ENCODE results near the gene SPAM1. TPM values are rescaled to one million over a fixed set of nuclear protein-coding genes. Genes with fewer than 3 reads are reported as not detected.

SPAM1 gene
- total RNA-seq, 4 donors from 2014 or later, result not detected

GRCh38 chr7:123948136-123948535, 23.1 kb downstream of the SPAM1 start:
- H3K27ac ChIP-seq, result no peak overlapping the region
- no peaks in the 10 kb centered on the region for H3K9me3 ChIP-seq
- intact Hi-C loops (cut with DNase I), result no loop called here
- H3K4me1 ChIP-seq, result no peaks in the 10 kb centered on the region
- no peak for DNase-seq
- 88 to 91% methylated on average over 4 of the region's 4 CpGs for WGBS, 2 donors
- no peaks in the 10 kb centered on the region for H3K27me3 ChIP-seq
- no peaks in the 10 kb centered on the region for H3K36me3 ChIP-seq
- no peak for TF ChIP-seq POLR2A (IDR thresholded peaks at IDR 0.05)
- TF ChIP-seq, protein P1, sequence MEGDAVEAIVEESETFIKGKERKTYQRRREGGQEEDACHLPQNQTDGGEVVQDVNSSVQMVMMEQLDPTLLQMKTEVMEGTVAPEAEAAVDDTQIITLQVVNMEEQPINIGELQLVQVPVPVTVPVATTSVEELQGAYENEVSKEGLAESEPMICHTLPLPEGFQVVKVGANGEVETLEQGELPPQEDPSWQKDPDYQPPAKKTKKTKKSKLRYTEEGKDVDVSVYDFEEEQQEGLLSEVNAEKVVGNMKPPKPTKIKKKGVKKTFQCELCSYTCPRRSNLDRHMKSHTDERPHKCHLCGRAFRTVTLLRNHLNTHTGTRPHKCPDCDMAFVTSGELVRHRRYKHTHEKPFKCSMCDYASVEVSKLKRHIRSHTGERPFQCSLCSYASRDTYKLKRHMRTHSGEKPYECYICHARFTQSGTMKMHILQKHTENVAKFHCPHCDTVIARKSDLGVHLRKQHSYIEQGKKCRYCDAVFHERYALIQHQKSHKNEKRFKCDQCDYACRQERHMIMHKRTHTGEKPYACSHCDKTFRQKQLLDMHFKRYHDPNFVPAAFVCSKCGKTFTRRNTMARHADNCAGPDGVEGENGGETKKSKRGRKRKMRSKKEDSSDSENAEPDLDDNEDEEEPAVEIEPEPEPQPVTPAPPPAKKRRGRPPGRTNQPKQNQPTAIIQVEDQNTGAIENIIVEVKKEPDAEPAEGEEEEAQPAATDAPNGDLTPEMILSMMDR (IDR thresholded peaks at IDR 0.05), result no peak
- no peak overlapping the region for H3K4me3 ChIP-seq (replicated peaks in 1 of 3)

- WGBS, 2 donors, result 85 to 91% methylated on average over 4 of the region's 4 CpGs
- no peaks in the 10 kb centered on the region for H3K36me3 ChIP-seq
- no peak overlapping the region for H3K27ac ChIP-seq
- intact Hi-C loops (cut with DNase I), result no loop called here
- no peaks in the 10 kb centered on the region for H3K9me3 ChIP-seq
- H3K4me1 ChIP-seq, result no peaks in the 10 kb centered on the region
- no peaks in the 10 kb centered on the region for H3K27me3 ChIP-seq
- no peak overlapping the region for H3K4me3 ChIP-seq (replicated peaks in 1 of 3)
- no peak for DNase-seq
- TF ChIP-seq, protein P1 (IDR thresholded peaks at IDR 0.05), result no peak
- TF ChIP-seq POLR2A (IDR thresholded peaks at IDR 0.05), result no peak
Observed at GRCh38 chr7:123958186-123958703, 33.2 kb downstream of the SPAM1 start.

DNA sequence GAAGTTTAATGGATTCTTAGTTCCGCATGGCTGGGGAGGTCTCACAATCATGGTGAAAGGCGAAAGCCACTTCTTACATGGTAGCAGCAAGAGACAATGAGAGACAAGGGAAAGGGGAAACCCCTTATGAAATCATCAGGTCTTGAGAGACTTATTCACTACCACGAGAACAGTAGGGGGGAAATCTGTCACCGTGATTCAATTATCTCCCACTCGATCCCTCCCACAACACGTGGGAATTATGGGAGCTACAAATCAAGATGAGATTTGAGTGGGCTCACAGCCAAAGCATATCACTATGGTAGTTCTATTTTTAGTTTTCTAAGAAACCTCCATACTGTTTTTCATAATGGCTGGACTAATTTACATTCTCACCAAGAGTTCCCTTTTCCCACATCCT, 36.7 kb downstream of the SPAM1 start:
- H3K4me1 ChIP-seq, result no peaks in the 10 kb centered on the region
- no peaks in the 10 kb centered on the region for H3K27me3 ChIP-seq
- no peak overlapping the region for H3K27ac ChIP-seq
- H3K36me3 ChIP-seq, result no peaks in the 10 kb centered on the region
- H3K4me3 ChIP-seq (replicated peaks in 1 of 3), result no peak overlapping the region
- no peak for DNase-seq
- H3K9me3 ChIP-seq, result no peaks in the 10 kb centered on the region
- 45 to 49% methylated on average over 6 of the region's 6 CpGs for WGBS, 2 donors
- intact Hi-C loops (cut with DNase I), result no loop called here
- no peak for TF ChIP-seq POLR2A (IDR thresholded peaks at IDR 0.05)
- TF ChIP-seq, protein P1 (IDR thresholded peaks at IDR 0.05), result no peak

- intact Hi-C loops (cut with DNase I), result no loop called here
- TF ChIP-seq POLR2A (IDR thresholded peaks at IDR 0.05), result no peak
- TF ChIP-seq, protein P1 (IDR thresholded peaks at IDR 0.05), result peak in 1 of 6 experiments; percentile 5
- Histone ChIP-seq H3K36me3 (no peaks in the 10 kb centered on the region), H3K9me3 (no peaks in the 10 kb centered on the region), H3K4me3 (replicated peaks in 1 of 3) (no peak overlapping the region), H3K4me1 (no peaks in the 10 kb centered on the region), H3K27me3 (no peaks in the 10 kb centered on the region), H3K27ac (no peak overlapping the region)
- WGBS, 2 donors, result 54 to 58% methylated on average over 4 of the region's 4 CpGs
- DNase-seq, result no peak
Observed at GRCh38 chr7:123966936-123967335, 41.9 kb downstream of the SPAM1 start.

DNA sequence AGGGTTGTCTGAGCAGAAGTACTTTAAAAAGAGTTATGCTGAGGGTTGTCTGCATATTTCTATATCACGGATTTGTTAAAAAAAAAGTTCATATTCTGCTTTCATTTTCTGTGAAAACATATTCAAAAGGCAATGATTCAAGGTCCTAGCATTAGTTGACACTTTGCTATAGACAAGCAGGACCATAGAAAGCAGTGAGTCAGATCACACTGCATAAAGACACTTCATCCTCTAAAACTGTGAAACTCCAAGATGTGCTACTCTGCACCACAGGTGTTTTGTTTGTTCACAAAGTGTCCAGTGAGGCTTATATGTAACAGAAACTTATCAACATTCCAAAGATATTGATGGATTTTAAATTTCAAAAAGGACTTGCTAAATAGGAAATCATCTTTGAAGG, 47.0 kb downstream of the SPAM1 start:
- H3K4me1 ChIP-seq, result no peaks in the 10 kb centered on the region
- no peaks in the 10 kb centered on the region for H3K36me3 ChIP-seq
- H3K9me3 ChIP-seq, result no peaks in the 10 kb centered on the region
- TF ChIP-seq, protein P1 (IDR thresholded peaks at IDR 0.05), result no peak
- no peak for TF ChIP-seq POLR2A (IDR thresholded peaks at IDR 0.05)
- H3K27ac ChIP-seq, result no peak overlapping the region
- WGBS, 2 donors, result 57 to 70% methylated on average over 1 of the region's 1 CpG
- no peak for DNase-seq
- no peak overlapping the region for H3K4me3 ChIP-seq (replicated peaks in 1 of 3)
- no peaks in the 10 kb centered on the region for H3K27me3 ChIP-seq
- intact Hi-C loops (cut with DNase I), result no loop called here

All from thyroid gland (tissue), 4 donors.